Measurements from ENCODE around the gene TBC1D1.

DNA sequence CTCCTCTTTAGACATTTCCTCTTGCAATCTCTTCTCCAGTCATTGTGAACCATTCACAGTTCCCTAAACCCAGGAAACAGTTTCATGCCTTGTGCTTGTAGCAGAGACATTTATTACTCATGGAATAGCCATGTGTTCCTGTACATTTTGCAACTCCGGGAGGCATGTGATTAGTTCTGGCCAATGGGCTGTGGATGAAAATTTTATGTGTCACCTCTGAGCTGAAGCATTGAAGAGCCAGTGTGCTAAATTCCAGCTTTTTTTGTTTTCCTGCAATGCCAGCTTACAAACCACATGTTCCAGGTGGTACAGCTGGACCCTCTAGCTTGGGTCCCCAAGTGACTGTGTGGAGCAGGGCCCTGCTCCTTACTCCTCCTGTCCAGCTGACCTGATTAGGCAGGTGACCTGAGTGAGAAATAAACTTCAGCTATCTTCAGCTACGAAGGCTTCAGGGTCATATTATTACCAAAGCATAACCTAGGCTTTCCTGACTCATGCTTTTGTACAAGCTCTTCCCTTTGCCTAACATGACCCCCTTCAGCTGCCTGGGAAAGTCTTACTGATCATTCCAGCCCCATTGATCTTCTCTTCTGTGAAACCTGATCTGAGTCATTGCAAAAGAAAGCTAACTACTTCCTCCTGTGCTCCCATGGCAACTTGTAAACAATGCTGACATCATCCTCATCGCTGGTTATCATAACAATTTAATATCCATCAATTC lies 269.8 kb downstream of the TBC1D1 start:
- TF ChIP-seq EZH2 (IDR thresholded peaks at IDR 0.05; ENCODE audit: borderline replicate concordance, low read length) = no peak
- TF ChIP-seq, protein P1, sequence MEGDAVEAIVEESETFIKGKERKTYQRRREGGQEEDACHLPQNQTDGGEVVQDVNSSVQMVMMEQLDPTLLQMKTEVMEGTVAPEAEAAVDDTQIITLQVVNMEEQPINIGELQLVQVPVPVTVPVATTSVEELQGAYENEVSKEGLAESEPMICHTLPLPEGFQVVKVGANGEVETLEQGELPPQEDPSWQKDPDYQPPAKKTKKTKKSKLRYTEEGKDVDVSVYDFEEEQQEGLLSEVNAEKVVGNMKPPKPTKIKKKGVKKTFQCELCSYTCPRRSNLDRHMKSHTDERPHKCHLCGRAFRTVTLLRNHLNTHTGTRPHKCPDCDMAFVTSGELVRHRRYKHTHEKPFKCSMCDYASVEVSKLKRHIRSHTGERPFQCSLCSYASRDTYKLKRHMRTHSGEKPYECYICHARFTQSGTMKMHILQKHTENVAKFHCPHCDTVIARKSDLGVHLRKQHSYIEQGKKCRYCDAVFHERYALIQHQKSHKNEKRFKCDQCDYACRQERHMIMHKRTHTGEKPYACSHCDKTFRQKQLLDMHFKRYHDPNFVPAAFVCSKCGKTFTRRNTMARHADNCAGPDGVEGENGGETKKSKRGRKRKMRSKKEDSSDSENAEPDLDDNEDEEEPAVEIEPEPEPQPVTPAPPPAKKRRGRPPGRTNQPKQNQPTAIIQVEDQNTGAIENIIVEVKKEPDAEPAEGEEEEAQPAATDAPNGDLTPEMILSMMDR (IDR thresholded peaks at IDR 0.05; ENCODE audit: low read length) = no peak
